ENCODE data around the gene USP3.

DNA sequence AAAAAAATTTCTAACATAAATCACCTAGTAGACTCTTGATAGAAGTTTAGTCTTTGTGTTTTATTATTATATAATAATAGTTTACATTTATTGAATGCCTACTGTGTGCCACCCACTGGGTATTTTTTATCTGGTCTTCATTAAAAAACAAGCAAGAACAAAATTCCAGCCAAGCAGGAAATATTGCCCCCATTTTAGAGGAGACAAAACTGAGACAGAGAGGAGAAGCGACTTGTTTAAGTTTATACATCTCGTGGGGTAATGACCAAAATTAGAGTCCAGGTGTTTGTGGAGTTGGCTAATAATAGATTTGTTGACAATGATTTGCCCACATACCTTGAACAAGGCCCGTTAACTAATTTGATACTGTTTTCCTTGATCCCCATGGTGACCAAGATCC, 59.7 kb downstream of the USP3 start:
- TF ChIP-seq EZH2 (IDR thresholded peaks at IDR 0.05; ENCODE audit: insufficient read depth, poor library complexity, severe bottlenecking) (no peak), EZH2phosphoT487 (IDR thresholded peaks at IDR 0.05; ENCODE audit: insufficient read depth, low read depth) (no peak)

All from GM23248 (cell line).